Colonic mucosa (tissue), 4 donors: ENCODE measurements around the gene SENP6. TPM values are rescaled to one million over a fixed set of nuclear protein-coding genes. Genes with fewer than 3 reads are reported as not detected.

Experiments used
- DNase-seq: peaks from one replicate; pipeline ENCODE4 v3.0.0-alpha.2; 2020
- H3K27ac ChIP-seq: fragments of 200-600 bp; one replicate; pipeline ENCODE4 v1.8.0; 2021
- H3K27me3 ChIP-seq: fragments of 200-600 bp; one replicate; pipeline ENCODE4 v1.8.0; 2021
- H3K36me3 ChIP-seq: fragments of 200-600 bp; one replicate; pipeline ENCODE4 v1.8.0; 2021
- H3K4me1 ChIP-seq: fragments of 200-600 bp; one replicate; pipeline ENCODE4 v1.8.0; 2021; ENCODE audit warnings: mild to moderate bottlenecking
- H3K4me3 ChIP-seq: fragments of 200-600 bp; one replicate; pipeline ENCODE4 v1.8.0; 2021
- H3K9ac ChIP-seq, 2 donors: one replicate each; pipeline ENCODE4 v1.7.0; 2013; ENCODE audit warnings: control low read depth in 2 of 2, low read depth in 2 of 2, low read length in 2 of 2
- H3K9me3 ChIP-seq: fragments of 200-600 bp; one replicate; pipeline ENCODE4 v1.8.0; 2021
- intact Hi-C: fragments of 100-400 bp; cut with DNase I; formaldehyde crosslinking; loops from one replicate; pipeline ENCODE4 v1.14.1; 2022
- total RNA-seq, 2 donors: library from RNA; stranded (reverse); fragmentation: NEBNext Ultra II Directional in 1 of 2; extraction: Animal tissue kit (Norgen Biotek cat#: 25700) in 1 of 2; gene quantifications; one replicate each; pipeline ENCODE4 v1.2.1, GENCODE V29; 2021
- TF ChIP-seq, protein P1 (sequence below): fragments of 200-600 bp; IDR thresholded peaks from one replicate; pipeline ENCODE4 v1.8.0; 2022; ENCODE audit warnings: antibody characterized with exemption, mild to moderate bottlenecking
- donor health status: healthy.
- donor health status: DM: no; HTN: no; CAD: no.
- donor health status: DM: no; HTN: no; CAD: no.

SENP6 gene
- total RNA-seq, 2 donors from 2014 or later = 51.9 to 70.0 TPM

DNA sequence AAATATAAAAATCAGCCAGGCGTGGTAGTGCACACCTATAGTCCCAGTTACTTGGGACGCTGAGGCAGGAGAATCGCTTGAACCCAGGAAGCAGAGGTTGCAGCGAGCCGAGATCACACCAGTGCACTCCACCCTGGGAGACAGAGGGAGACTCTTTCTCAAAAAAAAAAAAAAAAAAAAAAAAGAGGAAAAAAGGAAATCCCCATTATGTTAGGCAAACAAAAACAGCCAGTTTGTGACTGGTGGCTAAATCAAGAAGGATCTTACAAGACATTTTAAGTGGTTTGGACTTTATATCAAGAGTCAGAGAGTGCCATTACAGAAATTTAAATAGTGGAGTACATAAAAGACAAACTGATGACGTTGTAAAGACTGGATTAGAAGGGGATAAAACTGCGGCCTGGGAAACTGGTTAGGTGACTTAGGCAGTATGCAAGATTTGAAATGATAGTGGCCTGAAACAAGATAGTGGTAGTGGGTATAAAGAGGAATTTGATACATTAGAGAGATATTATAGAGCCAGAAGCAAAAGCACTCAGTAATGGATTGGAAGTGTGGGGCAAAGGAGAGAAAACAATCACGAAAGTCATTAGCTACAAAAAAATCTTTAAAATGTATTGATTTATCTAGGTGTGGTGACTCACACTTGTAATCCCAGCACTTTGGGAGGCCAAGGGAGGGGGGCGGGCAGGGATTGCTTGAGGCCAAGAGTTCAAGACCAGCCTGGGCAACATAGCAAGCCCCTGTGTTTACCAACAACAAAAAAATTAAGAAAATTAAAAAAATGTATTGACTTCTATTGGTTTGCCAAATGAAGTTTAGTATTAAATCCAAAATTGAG lies 145.7 kb downstream of the SENP6 start:
- DNase-seq = peak; percentile 53

DNA sequence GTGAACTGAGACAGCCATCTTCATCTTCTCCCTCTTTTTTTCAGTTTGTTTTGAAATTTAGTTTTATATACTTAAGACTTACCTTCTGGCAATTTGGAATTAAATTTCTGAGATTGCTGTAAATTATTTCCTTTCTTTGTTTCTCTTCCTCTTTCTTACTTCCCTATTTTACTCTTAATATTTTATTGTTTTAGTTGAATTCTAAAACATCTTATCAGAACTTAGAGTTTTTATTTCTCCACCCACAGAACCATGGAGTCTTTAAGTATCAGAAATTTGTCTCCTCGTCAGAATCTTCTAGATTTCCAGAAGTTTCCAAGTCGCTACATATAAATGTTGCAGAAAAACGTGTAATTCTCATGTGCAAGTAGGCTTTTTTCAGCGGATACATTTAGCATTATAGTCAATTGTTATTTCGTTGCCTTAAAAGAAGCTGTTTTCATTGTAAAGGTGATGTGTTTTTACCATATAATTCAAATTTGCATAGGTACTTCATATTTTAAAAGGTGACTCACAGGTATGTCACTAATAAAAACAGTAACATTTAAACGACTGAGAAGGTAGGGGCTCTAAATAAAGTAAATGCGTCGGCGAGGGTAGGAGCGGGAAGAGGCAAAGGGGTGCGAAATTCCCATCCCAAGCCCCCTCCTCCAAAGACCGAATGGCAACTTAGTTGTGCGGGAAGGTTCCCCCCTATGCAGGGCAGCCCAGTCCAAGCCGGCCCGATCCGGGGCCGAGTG lies 146.5 kb downstream of the SENP6 start:
- no peak for DNase-seq
- Histone ChIP-seq H3K36me3 (no peaks in the 10 kb centered on the region), H3K9ac (peak overlapping the region; percentile 95 to 96), H3K27ac (peak overlapping the region; percentile 81), H3K9me3 (no peaks in the 10 kb centered on the region), H3K27me3 (no peaks in the 10 kb centered on the region), H3K4me3 (peak overlapping the region; percentile 80), H3K4me1 (peaks cover 6% of the 10 kb centered on the region)
- intact Hi-C loops = no loop called here
- TF ChIP-seq, protein P1, sequence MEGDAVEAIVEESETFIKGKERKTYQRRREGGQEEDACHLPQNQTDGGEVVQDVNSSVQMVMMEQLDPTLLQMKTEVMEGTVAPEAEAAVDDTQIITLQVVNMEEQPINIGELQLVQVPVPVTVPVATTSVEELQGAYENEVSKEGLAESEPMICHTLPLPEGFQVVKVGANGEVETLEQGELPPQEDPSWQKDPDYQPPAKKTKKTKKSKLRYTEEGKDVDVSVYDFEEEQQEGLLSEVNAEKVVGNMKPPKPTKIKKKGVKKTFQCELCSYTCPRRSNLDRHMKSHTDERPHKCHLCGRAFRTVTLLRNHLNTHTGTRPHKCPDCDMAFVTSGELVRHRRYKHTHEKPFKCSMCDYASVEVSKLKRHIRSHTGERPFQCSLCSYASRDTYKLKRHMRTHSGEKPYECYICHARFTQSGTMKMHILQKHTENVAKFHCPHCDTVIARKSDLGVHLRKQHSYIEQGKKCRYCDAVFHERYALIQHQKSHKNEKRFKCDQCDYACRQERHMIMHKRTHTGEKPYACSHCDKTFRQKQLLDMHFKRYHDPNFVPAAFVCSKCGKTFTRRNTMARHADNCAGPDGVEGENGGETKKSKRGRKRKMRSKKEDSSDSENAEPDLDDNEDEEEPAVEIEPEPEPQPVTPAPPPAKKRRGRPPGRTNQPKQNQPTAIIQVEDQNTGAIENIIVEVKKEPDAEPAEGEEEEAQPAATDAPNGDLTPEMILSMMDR = no peak

More for the DNA sequence above, 145.7 kb downstream of the SENP6 start:
- TF ChIP-seq, protein P1 = no peak
- H3K27me3 ChIP-seq = no peaks in the 10 kb centered on the region
- H3K4me3 ChIP-seq = no peak overlapping the region
- H3K27ac ChIP-seq = no peak overlapping the region
- H3K9me3 ChIP-seq = no peaks in the 10 kb centered on the region
- H3K36me3 ChIP-seq = no peaks in the 10 kb centered on the region
- H3K4me1 ChIP-seq = peaks cover 6% of the 10 kb centered on the region
- H3K9ac ChIP-seq = no peak overlapping the region
- intact Hi-C loops = no loop called here

DNA sequence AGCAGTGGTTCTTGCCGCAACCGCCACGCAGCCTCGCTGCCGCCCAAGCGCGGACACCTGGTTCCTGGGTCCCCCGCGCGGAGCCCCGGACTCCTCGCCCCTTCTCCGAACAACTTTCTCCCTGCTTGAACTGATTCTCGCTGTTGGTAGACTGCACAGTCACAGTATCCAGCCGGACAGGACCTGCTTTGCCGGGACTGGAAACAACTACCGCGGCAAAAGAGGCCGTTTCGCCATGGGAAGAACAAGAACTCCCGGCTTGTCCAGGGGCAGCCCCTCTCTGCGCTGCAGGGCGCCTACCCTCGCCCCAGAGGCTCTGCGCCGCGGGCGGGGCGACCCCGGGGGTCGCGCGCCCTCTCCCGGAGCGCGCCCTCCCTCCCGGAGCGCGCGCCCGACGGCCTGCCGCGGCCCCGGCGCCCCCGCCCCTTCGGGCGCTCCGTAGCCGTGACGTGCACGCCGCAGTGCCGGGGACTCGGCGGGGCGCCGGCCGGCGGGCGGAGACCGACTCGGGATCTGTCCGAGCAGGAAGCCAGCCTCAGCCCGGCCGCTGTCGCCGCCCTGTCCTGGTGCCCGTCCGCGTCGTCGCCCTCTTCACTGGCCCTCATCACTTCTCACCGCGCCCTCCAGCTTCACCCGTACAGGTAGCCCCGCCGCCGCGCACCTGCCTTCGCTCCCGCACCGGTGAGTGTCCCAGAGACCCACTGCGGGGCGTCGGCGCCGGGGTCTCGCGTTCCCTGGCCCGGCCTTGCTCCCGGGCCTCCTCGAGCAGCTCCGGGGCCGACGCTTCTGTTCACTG lies 147.3 kb downstream of the SENP6 start, which contains the start of gene MYO6:
Gene MYO6, plus strand, starts transcription at position 497 of the 796 bp plus-strand sequence. CDS start 68,309 bp downstream, outside the sequence.
- H3K4me3 ChIP-seq = peak within 1 kb of the TSS; percentile 80
- H3K27me3 ChIP-seq = no peaks in the 10 kb centered on the region
- peak; percentile 83 for DNase-seq
- intact Hi-C loops = no loop called here
- H3K9ac ChIP-seq = peak within 1 kb of the TSS; percentile 95 to 96
- no peaks in the 10 kb centered on the region for H3K36me3 ChIP-seq
- peak within 1 kb of the TSS; percentile 95 for H3K27ac ChIP-seq
- peaks cover 6% of the 10 kb centered on the region for H3K4me1 ChIP-seq
- TF ChIP-seq, protein P1 = no peak
- no peaks in the 10 kb centered on the region for H3K9me3 ChIP-seq

DNA sequence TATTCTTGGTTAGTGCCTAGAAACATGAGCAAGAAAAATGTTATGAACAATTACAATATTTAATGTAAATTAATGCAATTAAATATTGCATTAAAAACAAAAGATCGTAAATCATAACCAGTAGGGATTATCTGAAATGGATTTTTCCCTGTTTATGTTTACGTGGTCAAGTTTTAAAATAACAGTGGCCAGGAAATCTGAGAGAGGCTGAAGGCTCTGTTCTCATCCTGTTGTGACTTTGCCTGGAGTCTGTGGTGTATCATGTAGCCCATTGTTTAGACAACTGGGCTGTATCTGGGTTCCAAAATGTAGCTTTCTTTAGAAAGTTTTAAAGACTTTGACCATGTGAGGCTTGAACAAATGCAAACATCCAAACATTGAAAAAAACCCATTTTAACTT lies 149.8 kb downstream of the SENP6 start:
- Histone ChIP-seq H3K4me1 (peaks cover 6% of the 10 kb centered on the region), H3K9ac (no peak overlapping the region), H3K27me3 (no peaks in the 10 kb centered on the region), H3K36me3 (no peaks in the 10 kb centered on the region), H3K9me3 (no peaks in the 10 kb centered on the region), H3K27ac (no peak overlapping the region), H3K4me3 (no peak overlapping the region)
- DNase-seq = no peak
- TF ChIP-seq, protein P1 = no peak
- intact Hi-C loops = no loop called here

DNA sequence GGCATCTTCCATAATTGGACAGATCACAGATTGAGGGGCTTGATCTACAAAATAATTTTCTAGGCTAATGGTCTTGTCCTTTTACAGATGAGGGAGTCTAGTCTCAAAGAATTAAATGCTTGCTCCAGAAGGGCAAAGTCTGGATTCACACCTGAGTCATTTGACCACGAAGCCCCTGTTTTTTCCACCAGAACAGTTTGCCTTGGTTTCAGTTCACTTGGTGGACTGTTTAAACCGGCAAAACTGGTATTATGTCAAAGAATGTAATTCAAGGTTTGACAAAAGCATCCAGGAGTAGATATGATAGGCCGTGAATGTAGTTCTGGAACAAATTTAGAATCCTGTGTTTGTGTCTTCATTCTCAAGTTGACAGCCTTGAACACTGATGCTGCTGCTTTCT lies 150.7 kb downstream of the SENP6 start:
- no peaks in the 10 kb centered on the region for H3K36me3 ChIP-seq
- H3K27me3 ChIP-seq = no peaks in the 10 kb centered on the region
- TF ChIP-seq, protein P1 = no peak
- intact Hi-C loops = no loop called here
- peaks cover 5% of the 10 kb centered on the region for H3K4me1 ChIP-seq
- H3K27ac ChIP-seq = no peak overlapping the region
- H3K9me3 ChIP-seq = no peaks in the 10 kb centered on the region
- DNase-seq = no peak
- H3K9ac ChIP-seq = no peak overlapping the region
- no peak overlapping the region for H3K4me3 ChIP-seq
